Measurements from ENCODE around the gene PPP1R13B.

DNA sequence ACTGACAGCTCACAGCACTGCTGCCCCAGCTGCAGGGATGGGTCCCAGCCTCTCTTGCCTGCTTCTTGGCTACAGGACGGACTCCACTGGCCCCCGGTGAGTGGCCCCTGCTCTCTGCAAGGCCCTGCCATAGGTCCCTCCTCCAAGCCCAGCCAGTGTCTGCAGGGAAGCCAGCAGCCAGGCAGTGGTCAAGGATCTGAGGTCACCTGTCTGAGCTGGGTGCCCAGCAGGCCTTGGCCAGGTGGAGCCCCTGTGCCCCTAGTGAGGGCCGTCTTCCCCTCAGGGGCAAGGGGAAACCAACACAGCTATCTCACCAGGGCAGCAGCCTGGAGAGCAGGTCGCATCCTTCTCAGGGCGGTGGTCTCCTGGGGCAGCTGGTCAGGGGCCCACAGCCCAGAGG is 145.3 kb downstream of the PPP1R13B start:
- TF ChIP-seq POLR2AphosphoS5 (IDR thresholded peaks at IDR 0.05) (no peak), POLR2A (IDR thresholded peaks at IDR 0.05) (no peak)
- TF ChIP-seq, protein P1, sequence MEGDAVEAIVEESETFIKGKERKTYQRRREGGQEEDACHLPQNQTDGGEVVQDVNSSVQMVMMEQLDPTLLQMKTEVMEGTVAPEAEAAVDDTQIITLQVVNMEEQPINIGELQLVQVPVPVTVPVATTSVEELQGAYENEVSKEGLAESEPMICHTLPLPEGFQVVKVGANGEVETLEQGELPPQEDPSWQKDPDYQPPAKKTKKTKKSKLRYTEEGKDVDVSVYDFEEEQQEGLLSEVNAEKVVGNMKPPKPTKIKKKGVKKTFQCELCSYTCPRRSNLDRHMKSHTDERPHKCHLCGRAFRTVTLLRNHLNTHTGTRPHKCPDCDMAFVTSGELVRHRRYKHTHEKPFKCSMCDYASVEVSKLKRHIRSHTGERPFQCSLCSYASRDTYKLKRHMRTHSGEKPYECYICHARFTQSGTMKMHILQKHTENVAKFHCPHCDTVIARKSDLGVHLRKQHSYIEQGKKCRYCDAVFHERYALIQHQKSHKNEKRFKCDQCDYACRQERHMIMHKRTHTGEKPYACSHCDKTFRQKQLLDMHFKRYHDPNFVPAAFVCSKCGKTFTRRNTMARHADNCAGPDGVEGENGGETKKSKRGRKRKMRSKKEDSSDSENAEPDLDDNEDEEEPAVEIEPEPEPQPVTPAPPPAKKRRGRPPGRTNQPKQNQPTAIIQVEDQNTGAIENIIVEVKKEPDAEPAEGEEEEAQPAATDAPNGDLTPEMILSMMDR (IDR thresholded peaks at IDR 0.05): no peak
